Heart right ventricle (tissue), 16 donors: Measurements from ENCODE around the gene FXYD3. TPM values are rescaled to one million over a fixed set of nuclear protein-coding genes. Genes with fewer than 3 reads are reported as not detected.

Experiments used
- ATAC-seq, 8 donors: fragments of 200-7000 bp; cut with Tn5 transposase; one replicate each; pipeline ENCODE4 v1.9.1; 2020; ENCODE audit warnings: mild to moderate bottlenecking in 8 of 8, moderate library complexity in 8 of 8, moderate number of reproducible peaks in 1 of 8
- DNase-seq, 2 donors: peaks; one replicate each; pipeline ENCODE4 v3.0.0-alpha.2; 2020
- H3K27ac ChIP-seq, 10 donors: fragments of 200-600 bp; sonication (generic) in 2 of 10; one replicate each; pipeline versions ENCODE4 v1.5.0 to v1.8.0; 2020 to 2022; ENCODE audit warnings: mild to moderate bottlenecking in 3 of 10
- H3K27me3 ChIP-seq, 7 donors: fragments of 200-600 bp; one replicate each; pipeline ENCODE4 v1.8.0; 2021 to 2022; ENCODE audit warnings: mild to moderate bottlenecking in 2 of 7
- H3K36me3 ChIP-seq, 9 donors: fragments of 200-600 bp; sonication (generic) in 1 of 9; one replicate each; pipeline versions ENCODE4 v1.5.0 to v1.8.0; 2020 to 2022; ENCODE audit warnings: mild to moderate bottlenecking in 2 of 9
- H3K4me1 ChIP-seq, 9 donors: fragments of 200-600 bp; sonication (generic) in 1 of 9; one replicate each; pipeline versions ENCODE4 v1.5.0 to v1.8.0; 2020 to 2022; ENCODE audit warnings: mild to moderate bottlenecking in 4 of 9
- H3K4me3 ChIP-seq, 10 donors: fragments of 200-600 bp; sonication (generic) in 2 of 10; one replicate each; pipeline versions ENCODE4 v1.5.0 to v1.8.0; 2020 to 2022; ENCODE audit warnings: mild to moderate bottlenecking in 7 of 10, moderate library complexity in 2 of 10
- H3K9me3 ChIP-seq, 11 donors: fragments of 200-600 bp in 10 of 11; sonication (generic) in 2 of 11; one replicate each; pipeline versions ENCODE4 v1.5.0 to v1.8.0; 2013 to 2022; ENCODE audit warnings: mild to moderate bottlenecking in 2 of 11, control low read depth in 1 of 11, moderate library complexity in 1 of 11
- CTCF ChIP-seq, 9 donors: fragments of 200-600 bp; sonication (generic) in 2 of 9; IDR thresholded peaks; one replicate each; pipeline versions ENCODE4 v1.5.0 to v1.8.0; 2021 to 2022; ENCODE audit warnings: antibody characterized with exemption in 9 of 9, mild to moderate bottlenecking in 5 of 9, moderate library complexity in 1 of 9
- WGBS, 2 donors: extraction: QIAGEN DNeasy Blood & Tissue Kit; methylation state at CpG; one replicate each; pipeline ENCODE4 v1.1.7; 2013; ENCODE audit warnings: inconsistent platforms in 1 of 2; 5-methylcytosine and 5-hydroxymethylcytosine counted together
- intact Hi-C, 10 donors: fragments of 100-400 bp; cut with DNase I; formaldehyde crosslinking; loops; one replicate each; pipeline versions ENCODE4 v1.11.1 to v1.14.2; 2022
- polyA plus RNA-seq, 2 donors: library from polyadenylated mRNA; stranded (reverse); fragments of 200-250 nt; gene quantifications; one replicate each; pipeline ENCODE4 v1.2.3, GENCODE V29; 2013
- total RNA-seq, 10 donors: library from RNA; stranded (reverse); fragmentation: NEBNext Ultra II Directional in 3 of 10; extraction: Animal tissue kit (Norgen Biotek cat#: 25700) in 3 of 10; gene quantifications; one replicate each; pipeline versions ENCODE4 v1.2.1 to v1.2.4, GENCODE V29; 2021 to 2023
- donor health status: Arrhythmogenic right ventricular cardiomyopathy.
- donor health status: ischemic (EF 13 %, LVEDD 7.1; RV severe dilation, severe dysfunction).
- donor health status: healthy with polysubstance abuse.
- donor health status: DM: no; HTN: yes; CAD: no.
- donor health status: DM: no; HTN: no; CAD: no.
- donor health status: ischemic (EF 25% LVEDD 6.9; RV normal size, moderate dysfunction).
- donor health status: ischemic (EF 25% LVEDD 5.7; RV mildly dilated, moderate dysfunction).
- donor health status: healthy.
- donor health status: DM: yes; HTN: yes; CAD: no.
- donor health status: Ischemic cardiomyopathy.
- donor health status: ischemic (EF 35%, LVEDD 5.7; RV mildly dilated, moderate dysfunction).
- donor health status: nonischemic (EF 11% LVEDD 7.7; RV severe dilation, severe dysfunction).
- donor health status: DM: yes; HTN: yes; CAD: no.
- donor health status: PGD.
- donor health status: ischemic (EF 29% LVEDD 5.4; RV normal size, mild dysfunction).
- donor health status: nonischemic (EF 23%, LVEDD 6.1; RV moderate dilation, normal function).

The FXYD3 gene
- total and polyA plus RNA-seq, 12 donors: 0.51 to 2.7 (median 0.78) TPM; not detected in 3

GRCh38 chr19:35117799-35118198 lies 2.2 kb downstream of the FXYD3 start:
- Histone ChIP-seq H3K4me3 (no peak overlapping the region), H3K36me3 (no peaks in the 10 kb centered on the region), H3K27me3 (no peaks in the 10 kb centered on the region), H3K4me1 (peaks cover 4 to 30% (median 13%) of the 10 kb centered on the region in 9 donors), H3K27ac (no peak overlapping the region), H3K9me3 (no peaks in the 10 kb centered on the region)
- 76 to 77% methylated on average over 11 of the region's 11 CpGs for WGBS, 2 donors
- intact Hi-C loops: no loop called here
- ATAC-seq: no peak
- DNase-seq: no peak
- TF ChIP-seq CTCF (IDR thresholded peaks at IDR 0.05): no peak

GRCh38 chr19:35118268-35119020 lies 2.8 kb downstream of the FXYD3 start:
- H3K4me1 ChIP-seq: peaks cover 6 to 36% (median 16%) of the 10 kb centered on the region in 9 donors
- H3K4me3 ChIP-seq: no peak overlapping the region
- H3K36me3 ChIP-seq: no peaks in the 10 kb centered on the region
- peak overlapping the region in 1 of 10 donors; percentile 21 for H3K27ac ChIP-seq
- no peaks in the 10 kb centered on the region for H3K27me3 ChIP-seq
- ATAC-seq (peak in 2 of 8 donors; percentile 4 to 15), DNase-seq (no peak)
- intact Hi-C loops: no loop called here
- WGBS, 2 donors: 78 to 79% methylated on average over 11 to 13 of the region's 13 CpGs
- H3K9me3 ChIP-seq: no peaks in the 10 kb centered on the region
- TF ChIP-seq CTCF (IDR thresholded peaks at IDR 0.05): no peak

GRCh38 chr19:35119091-35119490 lies 3.5 kb downstream of the FXYD3 start:
- no peak for DNase-seq
- TF ChIP-seq CTCF (IDR thresholded peaks at IDR 0.05): no peak
- Histone ChIP-seq H3K27me3 (no peaks in the 10 kb centered on the region), H3K9me3 (no peaks in the 10 kb centered on the region), H3K36me3 (no peaks in the 10 kb centered on the region), H3K4me3 (no peak overlapping the region), H3K4me1 (peaks cover 9 to 43% (median 23%) of the 10 kb centered on the region in 9 donors), H3K27ac (no peak overlapping the region)
- ATAC-seq: no peak
- intact Hi-C loops: no loop called here
- WGBS, 2 donors: 65 to 73% methylated on average over 14 of the region's 14 CpGs

GRCh38 chr19:35119578-35120155 lies 4.0 kb downstream of the FXYD3 start:
- H3K36me3 ChIP-seq: no peaks in the 10 kb centered on the region
- peaks cover 9 to 43% (median 20%) of the 10 kb centered on the region in 9 donors for H3K4me1 ChIP-seq
- no peaks in the 10 kb centered on the region for H3K27me3 ChIP-seq
- ATAC-seq (no peak), DNase-seq (no peak)
- intact Hi-C loops: no loop called here
- no peak overlapping the region for H3K4me3 ChIP-seq
- no peak for TF ChIP-seq CTCF (IDR thresholded peaks at IDR 0.05)
- peak overlapping the region in 5 of 10 donors; percentile 9 to 44 (median 30) for H3K27ac ChIP-seq
- WGBS, 2 donors: 85 to 92% methylated on average over 9 of the region's 9 CpGs
- H3K9me3 ChIP-seq: no peaks in the 10 kb centered on the region
